ENCODE measurements around the gene CHIC2.

Gene CHIC2

DNA sequence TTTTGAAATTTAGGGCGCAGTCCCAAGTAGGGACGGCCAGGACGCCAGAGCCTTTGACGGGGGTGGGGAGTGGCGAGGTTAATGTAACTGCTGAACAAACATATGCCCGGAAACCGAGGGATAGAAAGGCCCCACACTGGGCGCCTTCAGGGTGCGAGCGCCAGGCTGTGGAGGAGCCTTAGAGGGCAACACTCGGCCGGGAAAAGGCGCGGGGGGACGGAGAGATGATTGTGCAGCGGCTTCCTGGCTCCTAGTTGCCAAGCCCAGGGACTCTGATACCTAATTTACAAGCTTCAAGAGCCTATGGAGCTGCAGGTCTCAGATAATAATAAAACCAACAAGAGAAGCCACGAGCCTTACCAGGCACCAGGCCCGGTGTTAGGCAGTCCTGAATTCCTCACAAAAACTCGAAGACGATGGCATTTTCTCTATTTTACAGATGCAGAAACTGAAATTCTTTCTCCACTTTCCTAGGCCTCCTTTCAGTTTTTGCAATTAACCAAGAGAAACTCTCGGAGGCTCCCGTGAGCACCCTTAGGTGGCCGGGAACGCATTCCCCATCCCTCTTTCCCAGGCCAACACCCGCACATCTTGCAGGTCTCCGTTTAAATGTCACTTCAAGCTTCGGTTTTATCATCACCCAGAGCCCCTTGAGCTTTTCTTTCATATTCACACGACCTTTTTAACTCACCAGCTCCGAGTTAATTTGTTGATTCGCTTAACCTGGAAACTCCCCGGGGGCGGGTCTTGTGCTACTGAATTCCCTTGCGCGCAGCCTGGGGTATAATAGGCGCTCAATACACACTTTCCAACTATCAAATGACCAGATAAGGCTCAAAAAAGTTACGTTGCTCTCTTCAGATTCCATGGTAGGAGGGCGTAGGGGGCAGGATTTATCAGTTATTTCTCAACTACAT is 29.2 kb upstream of the CHIC2 start:
- no peak for DNase-seq (ENCODE audit: low read depth in 4 of 4, low spot score in 1 of 4)

GRCh38 chr4:54092405-54093323 is 28.3 kb upstream of the CHIC2 start:
- no peak for DNase-seq (ENCODE audit: low read depth in 4 of 4, low spot score in 1 of 4)

DNA sequence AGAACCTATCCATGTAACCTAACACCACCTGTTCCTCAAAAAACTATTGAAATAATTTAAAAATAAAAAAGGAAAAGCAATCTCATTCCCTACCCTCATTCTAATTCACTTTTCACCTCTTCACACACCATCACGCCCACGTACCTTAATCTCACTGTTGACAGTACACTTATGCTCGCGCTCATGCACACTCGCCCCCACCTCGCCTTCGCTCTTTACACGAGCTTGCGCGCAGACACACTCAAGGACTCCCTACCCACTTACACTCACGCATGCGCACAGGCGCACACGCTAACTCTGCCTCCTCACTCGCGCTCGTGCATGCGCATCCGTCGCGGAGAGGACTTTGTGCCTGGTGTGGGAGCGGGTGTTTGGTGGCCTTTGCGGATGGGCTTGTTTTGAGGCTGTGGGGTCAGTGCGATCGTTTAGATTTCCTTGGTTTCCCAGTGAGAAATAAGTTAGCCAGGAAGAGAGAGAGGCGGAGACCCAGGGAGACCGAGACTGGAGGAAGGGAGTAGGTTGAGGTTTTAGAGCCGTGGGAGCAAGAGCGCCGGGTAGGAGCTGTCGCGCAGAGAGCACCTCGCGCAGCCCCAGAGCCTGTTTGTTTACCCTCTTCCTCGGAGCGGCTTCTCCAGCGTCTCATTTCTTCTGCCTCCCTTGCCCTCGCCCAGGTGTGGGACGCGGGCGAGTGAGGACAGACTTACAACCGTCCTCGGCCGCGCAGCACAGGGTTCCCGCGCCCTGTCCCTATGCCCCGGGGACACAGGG is 27.4 kb upstream of the CHIC2 start:
- DNase-seq (ENCODE audit: low read depth in 4 of 4, low spot score in 1 of 4), result peak; percentile 42 to 66 (median 60)

DNA sequence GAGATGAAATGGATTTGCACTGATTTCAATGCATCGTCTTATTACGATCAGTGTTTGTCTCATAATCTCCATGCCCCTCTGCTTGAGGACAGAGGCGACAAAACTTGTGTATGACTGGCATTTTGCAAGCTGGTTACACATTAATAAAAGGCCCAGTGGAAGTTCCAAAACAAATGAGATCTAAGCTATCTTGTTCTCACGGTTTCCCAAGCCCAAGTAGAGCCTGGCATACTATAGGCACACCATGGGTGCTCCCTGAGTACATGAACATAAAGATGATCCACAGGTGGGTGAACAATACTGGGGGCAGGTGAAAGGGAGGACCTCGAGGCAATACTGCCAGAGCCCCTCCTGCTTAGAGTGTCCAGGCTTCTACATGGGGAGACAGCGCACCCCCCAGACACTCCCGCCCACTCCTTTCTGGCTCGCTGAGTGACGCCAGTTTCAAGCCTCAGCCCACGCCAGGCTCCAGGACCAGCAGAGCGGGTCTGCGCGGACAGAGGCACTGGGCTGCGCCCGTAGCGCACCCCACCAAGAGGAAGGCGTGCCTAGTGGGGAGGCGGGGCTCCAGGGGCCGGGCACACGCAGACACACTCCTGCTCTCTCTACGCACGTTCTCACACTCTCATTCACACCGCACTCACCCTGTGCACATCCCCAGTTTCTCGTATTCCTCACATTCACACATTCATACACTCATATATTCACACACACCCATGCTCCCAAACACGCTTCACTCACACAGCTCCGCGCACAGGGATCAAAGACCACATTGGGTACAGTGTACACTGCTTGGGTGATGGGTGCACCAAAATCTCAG is 26.6 kb upstream of the CHIC2 start:
- no peak for DNase-seq (ENCODE audit: low read depth in 4 of 4, low spot score in 1 of 4)

DNA sequence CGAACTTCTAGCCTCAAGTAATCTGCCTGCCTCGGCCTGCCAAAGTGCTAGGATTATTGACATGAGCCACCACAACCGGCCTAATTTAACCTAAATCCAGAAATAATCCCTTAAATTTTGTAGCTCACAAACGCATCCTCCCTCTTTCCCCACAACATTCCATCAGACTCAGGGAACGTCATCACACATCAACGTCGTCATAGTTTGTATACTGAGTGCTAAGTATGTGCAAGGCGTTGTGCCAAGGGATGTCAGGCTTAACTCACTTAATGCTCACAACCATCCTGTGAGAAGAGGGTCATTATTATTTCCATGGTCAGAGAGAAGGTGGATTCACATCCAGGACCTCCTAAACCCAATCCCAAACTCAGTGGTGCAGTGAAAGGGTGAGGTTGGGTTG is 26.0 kb upstream of the CHIC2 start:
- DNase-seq (ENCODE audit: low read depth in 4 of 4, low spot score in 1 of 4), result no peak

DNA sequence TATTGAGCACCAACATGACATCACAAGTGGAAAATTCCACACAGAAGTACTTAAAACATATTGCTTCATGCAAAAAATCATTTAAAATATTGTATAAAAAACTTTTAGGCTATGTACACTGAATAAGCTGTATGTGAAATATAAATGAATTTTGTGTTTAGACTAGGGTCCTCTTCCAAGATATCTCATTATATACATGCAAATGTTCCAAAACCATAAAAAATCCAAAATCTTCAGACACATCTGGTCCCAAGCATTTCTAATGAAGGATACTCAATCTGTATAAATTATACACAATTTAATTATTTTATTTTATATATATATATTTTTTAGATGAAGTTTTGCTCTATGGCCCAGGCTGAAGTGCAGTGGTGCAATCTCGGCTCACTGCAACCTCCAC is 25.5 kb upstream of the CHIC2 start:
- no peak for DNase-seq (ENCODE audit: low read depth in 4 of 4, low spot score in 1 of 4)

DNA sequence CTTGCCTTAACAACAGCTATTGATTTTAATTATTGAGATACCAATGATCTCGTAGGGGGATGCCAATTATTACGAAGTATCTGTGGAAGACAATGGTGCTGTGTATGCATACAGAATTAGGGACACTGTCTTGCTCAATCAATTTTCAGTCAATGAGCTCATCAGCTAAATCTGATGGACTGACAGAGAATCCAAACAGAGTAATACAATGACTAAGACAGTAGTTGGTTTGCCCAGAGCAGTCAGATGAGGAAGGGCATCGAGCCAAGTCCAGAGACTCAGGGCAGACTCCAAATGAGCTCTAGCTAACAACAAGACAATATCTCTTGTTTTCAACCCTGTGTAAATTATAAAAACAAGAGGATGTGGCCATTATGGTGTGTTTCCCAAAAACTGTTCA is 20.9 kb upstream of the CHIC2 start:
- DNase-seq (ENCODE audit: low read depth in 4 of 4, low spot score in 1 of 4), result no peak

GRCh38 chr4:54082168-54082567 is 17.8 kb upstream of the CHIC2 start:
- no peak for DNase-seq (ENCODE audit: low read depth in 4 of 4, low spot score in 1 of 4)

GRCh38 chr4:54077812-54078211 is 13.4 kb upstream of the CHIC2 start:
- DNase-seq (ENCODE audit: low read depth in 4 of 4, low spot score in 1 of 4), result no peak

- no peak for DNase-seq (ENCODE audit: low read depth in 4 of 4, low spot score in 1 of 4)
Observed at GRCh38 chr4:54076673-54077072, 12.3 kb upstream of the CHIC2 start.

GRCh38 chr4:54074381-54074780 is 10.0 kb upstream of the CHIC2 start:
- DNase-seq (ENCODE audit: low read depth in 4 of 4, low spot score in 1 of 4), result no peak

GRCh38 chr4:54073271-54073880 is 9.0 kb upstream of the CHIC2 start:
- no peak for DNase-seq (ENCODE audit: low read depth in 4 of 4, low spot score in 1 of 4)

GRCh38 chr4:54067166-54067565 is 2.8 kb upstream of the CHIC2 start:
- no peak for DNase-seq (ENCODE audit: low read depth in 4 of 4, low spot score in 1 of 4)

DNA sequence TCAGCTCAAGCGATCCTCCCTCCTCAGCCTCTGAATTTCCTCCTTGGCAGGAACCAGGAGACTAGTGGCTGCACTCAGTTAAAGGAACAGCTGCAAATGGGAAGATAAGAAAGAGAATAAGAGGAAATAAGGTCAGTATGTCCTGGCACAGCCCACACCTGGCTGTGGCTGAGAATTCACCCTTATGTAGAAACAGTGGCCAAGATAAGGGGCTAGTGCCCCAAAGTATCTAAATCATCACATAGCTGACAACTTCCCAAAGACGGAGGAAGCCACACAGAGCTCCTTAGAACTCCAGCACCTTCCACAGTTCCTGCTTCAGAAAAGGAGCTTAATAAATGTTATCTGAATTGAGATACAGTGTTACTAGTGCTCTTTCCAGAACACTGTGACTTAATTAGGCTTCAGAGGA is 2.3 kb upstream of the CHIC2 start:
- DNase-seq (ENCODE audit: low read depth in 4 of 4, low spot score in 1 of 4), result no peak

GRCh38 chr4:54066088-54066415 is 1.6 kb upstream of the CHIC2 start:
- no peak for DNase-seq (ENCODE audit: low read depth in 4 of 4, low spot score in 1 of 4)

DNA sequence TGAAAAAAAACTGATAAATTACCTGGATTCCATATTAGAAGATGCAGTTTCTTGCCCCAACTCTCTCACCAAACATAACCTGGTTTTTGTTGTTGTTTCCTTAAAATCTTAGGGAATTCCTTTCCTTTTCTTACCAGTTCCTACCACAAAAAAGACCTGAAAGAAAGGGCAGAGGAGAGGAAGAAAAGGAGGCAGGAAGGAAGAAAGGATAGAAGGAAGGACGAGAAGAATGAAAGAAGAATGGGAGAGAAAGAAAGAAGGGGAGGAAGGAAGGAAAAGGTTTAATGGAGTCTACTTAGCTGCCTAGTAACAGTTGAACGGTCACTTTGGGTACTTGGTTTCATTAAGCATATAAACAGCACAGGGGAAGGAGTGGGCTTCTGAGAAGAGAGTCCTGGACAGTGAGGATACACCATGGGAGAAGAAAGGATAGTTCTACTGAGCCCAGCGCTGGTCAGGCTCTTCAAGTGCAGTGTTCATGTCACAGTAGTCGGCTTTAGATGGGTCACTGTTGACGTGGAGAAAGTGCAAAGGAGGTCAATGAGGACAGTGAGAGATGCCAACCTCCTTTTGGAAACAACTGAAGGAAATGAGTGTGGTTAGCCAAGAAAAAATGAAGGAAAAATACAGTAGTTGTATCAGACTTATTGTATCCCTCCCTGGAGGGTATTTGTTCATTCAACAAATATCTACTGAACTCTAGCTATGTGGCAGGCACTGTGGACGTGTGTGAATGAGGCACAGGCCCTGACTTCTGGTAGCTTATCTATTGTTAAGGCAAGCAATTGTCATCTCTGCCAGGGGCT is 1.1 kb upstream of the CHIC2 start:
- no peak for DNase-seq (ENCODE audit: low read depth in 4 of 4, low spot score in 1 of 4)

- no peak for DNase-seq (ENCODE audit: low read depth in 4 of 4, low spot score in 1 of 4)
Observed at GRCh38 chr4:54063737-54064316, 578 bp downstream of the CHIC2 start.

DNA sequence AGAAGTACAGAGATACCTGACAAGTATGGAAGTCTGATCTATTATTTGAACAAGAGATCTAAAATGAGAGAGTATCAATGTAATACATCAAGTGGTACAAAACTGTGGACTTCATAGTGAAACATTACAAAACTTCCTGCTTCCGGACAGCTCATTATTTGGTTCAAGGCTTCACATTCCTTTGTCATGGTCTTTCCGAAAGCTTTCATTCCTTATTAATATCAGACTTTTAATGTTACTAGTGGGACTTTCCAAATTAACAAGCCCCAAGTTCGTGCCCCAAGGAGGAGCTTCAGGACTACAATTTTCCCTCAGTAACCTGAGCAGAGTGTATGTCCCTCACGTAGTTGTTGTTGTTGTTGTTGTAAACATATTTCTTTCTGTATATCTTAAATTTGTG is 1.2 kb downstream of the CHIC2 start:
- DNase-seq (ENCODE audit: low read depth in 4 of 4, low spot score in 1 of 4), result no peak

DNA sequence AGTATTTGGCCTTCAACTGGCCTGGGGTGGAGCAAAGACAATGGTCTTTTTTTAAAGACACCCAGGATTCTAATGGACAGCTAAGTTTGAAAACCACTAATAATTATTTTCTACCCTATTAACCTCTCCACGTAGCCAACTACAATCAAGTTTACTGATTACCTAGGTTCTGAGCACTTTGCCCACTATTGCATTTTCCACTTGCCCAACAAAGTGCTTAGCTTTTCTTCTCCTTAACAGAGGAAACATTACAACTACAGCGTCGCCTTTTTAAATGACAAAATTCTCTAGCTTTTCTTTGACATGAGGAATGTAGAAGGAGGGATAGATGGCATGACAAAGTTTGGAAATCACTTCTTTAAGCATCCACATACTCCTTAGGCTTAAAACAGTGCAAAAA is 2.0 kb downstream of the CHIC2 start:
- no peak for DNase-seq (ENCODE audit: low read depth in 4 of 4, low spot score in 1 of 4)
